Measurements from ENCODE around the gene CTSC.

DNA sequence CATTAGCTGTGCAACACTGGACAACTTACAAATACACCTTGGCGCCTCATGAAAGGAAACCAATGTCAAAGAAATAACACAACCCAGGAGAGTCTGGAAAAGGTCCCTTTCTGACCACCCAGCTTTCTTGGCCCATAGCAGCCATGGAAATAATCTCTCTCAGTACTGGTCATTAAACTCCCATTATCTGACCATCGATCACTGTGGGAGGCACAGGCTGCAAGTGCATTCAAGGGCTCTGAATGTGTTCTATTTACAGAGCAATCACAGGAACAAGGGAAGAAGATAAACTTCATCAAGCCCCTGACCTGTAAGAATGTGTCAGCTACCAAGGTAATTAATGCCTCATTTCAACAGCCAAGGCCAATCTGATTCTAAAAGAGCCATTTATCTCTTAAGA, 40.1 kb downstream of the CTSC start:
- TF ChIP-seq CTCF (IDR thresholded peaks at IDR 0.05) (no peak), POLR2AphosphoS5 (IDR thresholded peaks at IDR 0.05) (no peak)

Data from gastroesophageal sphincter (tissue), 3 donors.